ENCODE results near the gene C1orf232. TPM values are rescaled to one million over a fixed set of nuclear protein-coding genes. Genes with fewer than 3 reads are reported as not detected.

C1orf232 gene
- total and polyA plus RNA-seq, 2 of the 4 experiments (the other 2 are of a cell fraction), result not detected

DNA sequence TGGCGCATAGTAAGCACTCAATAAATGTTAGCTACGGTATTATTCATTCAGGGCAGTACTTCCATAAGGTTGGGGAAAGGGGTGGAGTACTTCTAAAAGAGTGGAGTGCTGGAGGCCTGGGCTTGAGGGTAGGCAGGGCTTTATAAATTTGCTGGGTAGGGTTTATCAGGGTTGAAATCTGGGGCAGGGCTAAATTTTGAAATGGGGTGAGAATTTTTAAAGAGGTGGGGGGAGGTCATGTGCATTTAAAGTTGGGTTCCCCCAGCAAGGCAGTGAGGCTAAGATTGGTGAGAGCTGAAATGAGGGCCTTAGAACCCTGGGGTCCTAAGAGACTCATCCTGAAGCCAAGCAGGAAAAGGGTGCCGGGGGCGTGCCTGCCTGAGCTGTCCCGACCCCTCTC is 31.6 kb upstream of the C1orf232 start:
- no peak overlapping the region for H3K23ac ChIP-seq (ENCODE audit: low read depth, low read length)
- CTCF ChIA-PET, result no interaction called here

More for the DNA sequence above, 31.6 kb upstream of the C1orf232 start:
- Histone ChIP-seq H3K27me3 (ENCODE audit: control insufficient read depth, insufficient read depth, low read length) (peaks cover 56% of the 10 kb centered on the region), H4K5ac (ENCODE audit: low read depth, low read length) (no peak overlapping the region), H2BK5ac (ENCODE audit: low read depth, low read length, poor library complexity, severe bottlenecking) (no peak overlapping the region), H3K9me1 (ENCODE audit: insufficient read depth, low read length) (no peaks in the 10 kb centered on the region), H3K14ac (replicated peaks; ENCODE audit: low read depth, low read length) (no peak overlapping the region), H3K27ac (ENCODE audit: insufficient read depth, low read length) (no peak overlapping the region), H2BK20ac (ENCODE audit: low read depth, low read length) (no peak overlapping the region), H3K4ac (ENCODE audit: low read depth, low read length) (no peak overlapping the region), H4K8ac (ENCODE audit: low read depth in 2 of 2, low read length in 2 of 2) (no peak overlapping the region), H3K9me3 (ENCODE audit: control insufficient read depth, insufficient read depth, low read length) (no peaks in the 10 kb centered on the region), H3K9ac (ENCODE audit: low read depth, low read length) (no peak overlapping the region), H2AK5ac (ENCODE audit: low read depth, low read length) (no peak overlapping the region), H3K56ac (ENCODE audit: extremely low read depth, insufficient read depth, low read length) (no peak overlapping the region), H4K20me1 (ENCODE audit: insufficient read depth, low read length) (no peaks in the 10 kb centered on the region), H3K36me3 (ENCODE audit: control insufficient read depth, insufficient read depth, low read length) (no peaks in the 10 kb centered on the region), H4K91ac (ENCODE audit: insufficient read depth, low read depth, low read length) (no peak overlapping the region), H2BK120ac (ENCODE audit: low read depth, low read length) (no peak overlapping the region), H3K4me2 (ENCODE audit: low read depth, low read length) (no peak overlapping the region), H2AFZ (replicated peaks; ENCODE audit: low read length, poor library complexity) (peak overlapping the region; percentile 8), H2AK9ac (replicated peaks; ENCODE audit: low read depth, low read length, poor library complexity) (no peak overlapping the region), H3K4me1 (ENCODE audit: control insufficient read depth, insufficient read depth, low read length) (no peaks in the 10 kb centered on the region), H3K18ac (ENCODE audit: low read depth, low read length) (no peak overlapping the region), H3K79me1 (ENCODE audit: low read depth in 1 of 2, low read length in 2 of 2) (no peaks in the 10 kb centered on the region), H3K4me3 (ENCODE audit: insufficient read depth, low read depth, low read length) (no peak overlapping the region), H2BK15ac (ENCODE audit: low read depth, low read length) (no peak overlapping the region)
- POLR2A ChIA-PET (ENCODE audit: unreplicated experiment), result no interaction called here
- intact Hi-C loops (cut with micrococcal nuclease) (no loop called here), dilution Hi-C loops (cut with HindIII; ENCODE audit: low sequenced_read_pairs, unreplicated experiment) (no loop called here), in situ Hi-C loops (cut with MboI; ENCODE audit: low sequenced_read_pairs) (no loop called here)
- 85% methylated on average over 2 of the region's 5 CpGs; no CpG with 5 or more reads in 1 of the 2 experiments for WGBS, 2 experiments (ENCODE audit: extremely low coverage in 2 of 2, insufficient read length in 1 of 2)
- DNase-seq (no peak), ATAC-seq (ENCODE audit: low read depth) (no peak)
- no peak for TF ChIP-seq RFX5 (IDR thresholded peaks at IDR 0.05; ENCODE audit: low read depth, low read length)
- BruUV-seq (replicated peaks), result no TSS peak

All from IMR-90 (cell line).